DMS53 (cell line): Measurements from ENCODE around the gene ZNF648.
"Not testable (repeated sequence)": the region's sequence is repeated elsewhere in the genome, so short reads cannot be mapped to it uniquely, and the experiment has no call there.

Source experiments
- DNase-seq: peaks from one replicate; lab custom pipeline; 2025; lab: John Stamatoyannopoulos, UW

ZNF648 gene, protein sequence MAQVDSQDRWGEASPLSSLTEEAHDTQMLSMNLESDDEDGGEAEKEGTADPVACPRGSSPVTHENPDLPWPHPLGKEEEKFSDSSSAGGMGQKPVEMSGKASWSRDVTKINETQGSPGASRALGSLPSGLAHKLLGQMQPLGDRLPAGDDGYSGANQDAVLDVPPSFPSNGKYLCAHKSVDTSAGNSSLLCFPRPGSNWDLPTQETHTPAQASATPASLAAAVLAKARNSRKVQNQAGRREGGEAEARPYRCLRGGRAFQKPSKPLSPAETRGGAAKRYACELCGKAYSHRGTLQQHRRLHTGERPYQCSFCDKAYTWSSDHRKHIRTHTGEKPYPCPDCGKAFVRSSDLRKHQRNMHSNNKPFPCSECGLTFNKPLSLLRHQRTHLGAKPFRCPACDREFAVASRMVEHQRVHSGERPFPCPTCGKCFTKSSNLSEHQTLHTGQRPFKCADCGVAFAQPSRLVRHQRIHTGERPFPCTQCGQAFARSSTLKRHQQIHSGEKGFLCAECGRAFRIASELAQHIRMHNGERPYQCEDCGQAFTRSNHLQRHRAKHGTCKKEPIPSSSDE

DNA sequence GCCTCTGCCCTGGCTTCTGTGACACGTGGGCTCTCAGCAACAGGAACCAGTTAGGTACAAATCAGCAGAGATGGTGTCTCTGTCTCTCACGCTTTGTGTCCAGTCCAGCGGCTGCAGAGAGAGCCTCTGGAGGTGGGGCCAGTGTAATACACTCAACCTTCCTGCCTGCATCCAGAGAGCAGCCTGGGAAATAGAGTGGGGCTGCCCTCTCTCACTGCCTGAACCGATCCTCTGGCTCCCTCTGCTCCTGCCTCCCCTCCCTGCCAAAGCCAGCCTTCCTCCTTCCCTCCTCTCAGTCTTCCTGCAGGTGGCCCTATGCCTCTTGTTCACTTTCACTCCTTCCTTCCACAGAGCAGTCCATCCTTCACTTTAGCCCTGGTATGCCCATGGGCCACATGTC, at the start of gene ZNF648:
ZNF648 (minus strand) TSS at position 119 of the 400 bp plus-strand sequence. CDS start 3,702 bp downstream, outside the sequence.
- no peak for DNase-seq

DNA sequence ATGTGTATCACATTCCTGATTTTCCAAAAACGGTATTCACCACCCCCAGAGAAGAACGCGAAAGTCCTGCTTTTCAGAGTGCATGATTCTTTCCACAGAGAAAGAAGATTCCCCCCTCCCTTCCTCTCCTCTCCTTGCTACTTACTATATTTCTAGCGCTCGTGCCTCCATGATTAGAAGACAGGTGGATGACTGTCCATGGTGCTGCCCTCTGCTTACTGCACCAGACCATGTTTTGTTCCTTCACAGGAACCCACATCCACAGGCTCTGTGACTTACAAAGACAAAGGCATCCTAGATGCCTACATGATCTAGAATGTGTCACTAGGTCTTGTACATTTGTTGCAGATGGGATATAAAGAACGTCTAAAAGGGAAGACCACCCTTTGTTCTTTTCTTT, 49.1 kb upstream of the ZNF648 start:
- peak; percentile 22 for DNase-seq

DNA sequence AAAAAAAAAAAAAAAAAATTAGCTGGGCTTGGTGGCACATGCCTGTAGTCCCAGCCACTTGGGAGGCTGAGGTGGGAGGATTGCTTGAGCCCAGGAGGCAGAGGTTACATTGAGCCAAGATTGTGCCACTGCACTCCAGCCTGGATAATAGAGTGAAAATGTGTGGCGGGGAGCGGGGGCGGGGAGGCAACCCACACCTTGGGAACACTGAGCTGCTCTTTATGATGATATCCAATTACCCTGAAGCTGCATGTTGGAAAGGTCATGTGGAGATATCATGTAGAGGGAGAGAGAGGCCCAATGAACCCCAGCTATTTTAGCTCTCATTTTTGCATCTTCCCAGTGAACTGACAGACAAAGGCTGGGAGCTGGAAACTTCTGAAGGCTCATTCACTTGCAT, 48.3 kb upstream of the ZNF648 start:
- no peak for DNase-seq

DNA sequence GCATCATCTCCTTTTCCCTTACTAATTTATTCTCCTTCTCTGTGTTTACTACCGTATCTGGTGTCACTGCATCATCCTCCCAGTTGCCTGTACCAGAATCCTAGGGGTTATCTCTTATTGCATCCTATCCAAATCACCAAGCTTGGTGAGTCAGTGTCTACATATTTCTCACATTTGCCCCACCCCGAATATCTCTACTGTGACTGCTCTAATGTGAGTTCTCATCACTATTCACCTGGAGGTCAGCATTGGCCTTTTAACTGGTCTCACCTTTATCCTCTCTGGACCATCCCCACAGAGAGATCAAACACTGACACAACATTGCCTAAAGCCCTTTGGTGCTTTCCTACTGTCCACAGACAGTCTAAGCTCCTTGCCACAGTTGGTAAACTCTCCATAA, 45.7 kb upstream of the ZNF648 start:
- DNase-seq: no peak

DNA sequence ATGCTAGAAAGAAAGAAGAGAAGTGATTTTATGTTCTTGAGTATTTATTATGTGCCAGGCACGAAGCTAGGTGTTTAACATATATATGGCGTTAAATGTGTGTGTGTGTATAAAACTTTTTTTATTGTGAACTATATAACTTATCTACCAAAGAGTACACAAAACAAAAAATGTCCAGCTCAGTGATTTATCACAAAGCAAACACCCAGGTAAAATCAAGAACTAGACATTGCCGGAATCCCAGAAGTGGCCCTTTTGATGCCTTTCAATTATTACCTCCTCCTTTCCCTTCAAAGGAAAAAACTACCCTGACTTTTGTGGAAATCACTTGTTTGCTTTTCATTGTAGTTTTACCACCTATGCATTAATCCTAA, 40.5 kb upstream of the ZNF648 start:
- DNase-seq: no peak

DNA sequence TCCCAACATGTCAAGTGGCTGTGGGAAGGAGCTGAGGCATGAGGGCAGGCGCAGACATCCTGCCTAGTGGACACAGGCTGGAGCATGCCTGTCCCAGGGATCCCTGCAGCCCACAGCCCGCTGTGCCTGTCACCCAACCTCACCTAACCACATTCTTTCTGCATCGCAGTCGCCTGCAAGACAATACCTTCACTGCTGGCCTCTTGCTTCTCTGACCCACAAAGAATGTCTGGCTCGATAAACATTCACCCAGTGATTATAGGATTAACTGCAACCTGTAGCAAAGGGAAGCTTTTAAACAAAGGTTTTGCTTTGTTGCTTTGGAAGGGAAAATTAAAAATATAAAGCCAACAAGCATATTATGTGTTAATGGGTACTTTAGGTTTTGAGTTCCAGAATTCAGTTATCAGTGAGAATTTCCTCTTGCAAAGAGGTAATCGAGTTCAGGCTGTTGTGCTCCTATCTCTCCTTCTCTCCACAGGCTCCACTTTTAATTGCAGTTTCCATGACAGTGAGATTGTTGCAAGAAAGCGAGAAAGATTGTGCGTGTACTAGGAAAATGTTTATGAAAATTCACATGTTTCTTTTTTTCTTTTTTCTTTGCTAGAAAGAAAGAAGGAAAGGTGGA, 40.0 kb upstream of the ZNF648 start:
- peak; percentile 18 for DNase-seq

DNA sequence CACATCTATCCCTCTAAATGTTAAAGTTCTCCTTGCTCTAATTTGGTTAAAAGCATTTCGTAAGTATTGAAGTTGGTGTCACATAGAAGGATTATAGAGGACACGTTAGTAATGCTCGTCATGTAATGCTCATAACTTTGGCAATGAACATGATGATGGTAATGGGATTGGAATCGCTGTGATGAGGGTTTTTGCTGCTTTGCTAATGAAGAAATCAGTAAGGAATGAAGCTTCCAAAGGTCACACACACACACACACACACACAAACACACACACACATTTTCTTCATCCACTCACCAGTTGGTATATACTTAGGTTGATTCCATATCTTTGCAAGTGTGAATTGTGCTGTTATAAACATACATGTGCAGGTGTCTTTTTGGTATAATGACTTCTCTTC, 36.8 kb upstream of the ZNF648 start:
- DNase-seq: no peak

DNA sequence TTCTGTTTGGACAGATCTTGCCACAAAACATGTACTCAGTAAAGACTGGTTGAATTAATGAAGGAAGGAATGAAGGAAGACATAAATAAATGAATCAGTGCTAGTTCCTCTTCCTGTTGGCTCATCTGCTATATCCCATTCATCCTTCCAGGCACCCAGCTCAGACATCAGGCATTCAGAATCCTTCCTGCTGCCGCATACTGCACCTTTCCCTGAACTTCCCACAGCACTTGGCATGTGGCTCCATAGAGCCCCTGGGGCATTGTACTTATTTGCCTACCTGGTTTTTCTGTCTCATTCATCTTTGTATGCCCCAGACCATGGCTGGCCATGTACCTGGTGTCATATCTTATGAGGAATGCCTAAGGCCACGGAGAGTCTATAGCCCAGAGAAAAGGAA, 34.4 kb upstream of the ZNF648 start:
- DNase-seq: no peak

DNA sequence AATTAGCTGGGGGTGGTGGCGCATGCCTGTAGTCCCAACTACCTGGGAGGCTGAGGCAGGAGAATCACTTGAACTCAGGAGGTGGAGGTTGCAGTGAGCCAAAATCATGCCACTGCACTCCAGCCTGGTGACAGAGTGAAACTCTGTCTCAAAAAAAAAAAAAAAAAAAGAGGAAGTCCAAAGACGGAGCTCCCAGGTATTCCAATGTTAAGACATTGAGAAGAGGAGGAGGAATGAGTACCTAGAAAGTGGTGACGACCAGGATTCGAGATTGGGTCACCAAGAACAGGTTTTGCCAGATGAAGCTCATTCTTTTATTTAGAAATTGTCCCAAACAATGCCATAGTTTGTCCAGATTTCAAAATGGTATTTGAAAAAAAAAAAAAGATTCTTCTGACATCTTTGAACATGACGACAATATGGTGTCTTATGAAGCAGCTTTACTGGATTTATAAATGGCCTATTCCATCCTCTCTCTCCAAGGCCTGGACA, 33.0 kb upstream of the ZNF648 start:
- DNase-seq: not testable (repeated sequence)

DNA sequence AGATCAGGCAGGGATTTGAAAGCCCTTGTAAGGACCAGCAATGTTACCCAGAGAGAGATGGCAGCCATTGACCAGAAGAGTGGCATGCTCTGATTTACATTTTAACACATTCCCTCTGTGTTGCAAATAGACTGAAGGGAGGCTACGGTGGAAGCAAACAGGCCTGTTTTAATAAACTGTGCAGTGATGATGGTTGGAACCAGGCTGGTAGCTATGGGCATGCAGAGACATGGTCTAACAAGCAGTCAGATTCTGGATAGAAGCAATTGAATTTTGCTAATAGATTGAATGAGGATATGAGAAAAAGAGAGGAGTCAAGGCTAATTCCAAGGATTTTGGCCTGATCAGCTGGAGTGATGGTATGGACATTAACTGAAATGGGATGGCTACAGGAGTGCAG, 32.3 kb upstream of the ZNF648 start:
- DNase-seq: no peak

DNA sequence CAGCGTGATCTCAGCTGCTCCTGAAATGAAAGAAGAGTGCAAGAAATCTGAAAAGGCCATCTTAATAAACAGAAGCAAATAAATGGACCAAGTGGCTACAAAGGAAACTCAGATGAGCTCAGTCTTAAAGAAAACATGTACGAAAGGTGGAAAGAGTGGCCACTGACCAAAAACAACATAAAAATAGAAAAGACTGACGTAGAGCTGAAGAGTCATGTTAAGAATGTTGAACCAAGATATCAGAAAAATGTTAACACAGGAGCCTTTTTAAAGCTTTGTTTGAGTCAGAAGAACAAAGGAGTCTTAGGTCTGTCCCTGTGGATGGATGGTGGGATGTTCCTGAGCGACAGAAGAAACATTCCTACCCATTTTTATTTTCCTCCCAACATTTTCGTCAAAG, 30.8 kb upstream of the ZNF648 start:
- DNase-seq: no peak

DNA sequence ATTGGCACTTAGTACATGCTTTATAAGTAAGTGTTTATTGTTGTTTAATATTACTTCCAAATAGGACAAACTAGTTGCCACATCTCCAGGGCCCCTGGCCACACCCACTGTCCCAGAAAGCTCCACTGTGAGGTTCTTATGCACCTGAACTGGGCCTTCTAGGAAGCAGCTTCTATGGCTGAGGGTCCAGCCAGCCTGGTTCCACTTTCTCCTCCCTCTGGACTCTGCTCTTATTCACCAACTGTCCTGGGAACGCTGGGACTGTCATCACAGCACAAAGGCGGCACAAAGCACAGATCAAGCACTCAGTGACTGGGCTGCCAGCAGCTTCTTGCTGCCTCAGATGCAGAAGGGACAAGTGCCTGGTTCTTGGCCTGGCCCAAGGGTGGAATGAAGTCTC, 29.6 kb upstream of the ZNF648 start:
- no peak for DNase-seq

DNA sequence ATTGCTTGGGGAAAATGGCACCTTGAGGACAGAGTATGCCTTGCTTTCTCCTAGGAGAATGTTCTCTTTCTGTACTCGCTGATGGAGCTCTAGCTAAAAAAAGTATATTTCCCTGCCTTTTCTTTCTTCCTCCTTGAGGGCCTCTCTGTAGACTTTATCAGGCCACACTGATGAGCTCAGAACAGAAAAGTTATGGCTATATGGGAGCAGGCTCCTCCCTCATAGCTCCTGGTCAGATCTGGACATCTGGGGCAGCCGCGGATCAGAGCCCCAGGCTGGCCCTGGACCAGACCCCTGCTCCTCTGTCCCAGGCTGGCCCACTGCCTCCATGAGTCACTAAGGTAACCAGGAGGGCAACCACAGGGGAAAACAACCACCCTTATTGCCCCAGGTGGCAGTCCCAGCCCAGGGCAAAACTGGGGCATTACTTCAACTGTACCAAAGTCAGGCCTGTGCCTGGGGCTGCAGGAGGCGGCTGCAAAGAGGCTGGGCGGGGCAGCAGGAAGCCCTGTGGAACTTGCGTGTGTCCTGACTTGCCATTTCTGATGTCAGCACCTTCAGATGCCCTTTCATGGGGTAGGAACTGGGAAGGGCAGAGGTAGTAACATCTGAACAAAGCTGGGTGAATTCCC, 26.3 kb upstream of the ZNF648 start:
- DNase-seq: no peak

DNA sequence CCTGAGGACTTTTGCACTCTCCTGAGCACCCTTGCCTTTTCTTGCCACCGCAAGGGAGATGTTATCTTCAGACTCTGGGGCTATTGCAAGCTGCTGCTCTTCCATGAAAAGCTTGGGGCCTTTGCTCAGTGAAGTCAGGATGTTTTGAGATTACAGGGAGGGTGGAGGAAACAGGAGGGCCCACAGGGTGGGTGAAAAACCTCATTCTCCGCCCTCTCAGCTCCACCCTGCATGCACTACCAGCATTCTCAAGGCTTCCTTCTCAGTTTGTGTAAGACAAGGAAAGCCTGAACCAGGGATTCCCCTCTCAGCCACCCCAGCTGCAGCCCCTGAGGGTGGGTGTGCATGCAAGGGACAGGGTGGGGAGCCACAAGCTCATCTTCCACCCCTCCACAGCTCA, 25.8 kb upstream of the ZNF648 start:
- DNase-seq: no peak

DNA sequence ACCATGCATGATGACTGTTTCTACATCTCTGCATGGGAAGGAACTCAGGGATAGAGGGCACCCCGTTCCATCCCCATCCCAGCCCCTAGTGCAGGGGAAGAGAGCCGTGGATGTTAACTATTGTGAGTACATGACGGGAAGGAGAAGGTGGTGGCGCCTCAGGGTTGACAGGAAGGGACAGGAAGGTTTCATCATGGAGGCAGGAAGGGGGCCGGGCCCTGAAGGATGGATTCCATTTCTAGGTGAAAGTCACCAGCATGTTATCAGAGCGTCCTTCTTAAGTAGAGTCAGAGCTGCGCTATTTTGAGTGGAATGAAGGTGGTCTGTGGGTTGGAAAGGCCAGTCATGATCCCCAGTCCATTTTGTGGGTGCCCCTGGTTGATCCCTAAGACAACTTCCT, 25.1 kb upstream of the ZNF648 start:
- DNase-seq: no peak

DNA sequence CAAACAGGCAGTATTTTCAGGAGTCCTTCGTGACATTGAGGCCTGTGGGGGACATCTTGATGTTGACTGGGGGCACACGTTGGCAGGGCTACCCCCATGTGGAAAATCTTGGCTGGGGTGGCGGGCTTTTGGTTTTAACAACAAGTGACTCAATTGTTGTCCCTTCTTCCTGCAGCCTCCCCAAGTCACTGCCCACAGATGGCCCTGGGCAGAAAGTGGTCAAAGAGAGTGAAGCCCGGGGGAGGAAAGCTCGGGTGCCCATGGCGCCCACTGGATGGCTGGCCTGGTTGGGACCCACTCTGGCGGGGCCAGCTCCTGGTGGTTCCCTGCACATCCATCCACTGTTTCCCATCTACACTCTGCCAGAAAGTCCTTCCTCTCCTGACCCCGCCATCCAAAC, 24.6 kb upstream of the ZNF648 start:
- DNase-seq: no peak

DNA sequence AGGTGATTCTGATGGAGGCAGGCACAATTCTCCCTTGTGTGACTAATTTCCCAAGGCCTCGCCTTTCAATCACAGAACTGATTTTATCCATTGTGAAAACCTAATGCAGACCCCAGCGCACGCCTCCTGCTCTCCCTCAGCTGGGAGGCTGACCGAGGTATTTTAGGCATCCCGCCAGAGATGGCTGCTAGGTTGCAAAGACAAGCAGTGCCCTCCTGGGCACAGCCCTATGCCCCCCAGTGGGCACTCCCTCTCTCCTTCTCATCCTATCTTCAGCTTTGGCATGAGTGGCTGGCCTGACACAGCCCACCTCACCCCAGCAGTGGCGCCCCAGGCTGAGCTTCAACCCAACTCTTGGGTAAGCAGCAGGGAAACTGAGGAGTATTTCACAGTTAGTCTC, 24.2 kb upstream of the ZNF648 start:
- no peak for DNase-seq

DNA sequence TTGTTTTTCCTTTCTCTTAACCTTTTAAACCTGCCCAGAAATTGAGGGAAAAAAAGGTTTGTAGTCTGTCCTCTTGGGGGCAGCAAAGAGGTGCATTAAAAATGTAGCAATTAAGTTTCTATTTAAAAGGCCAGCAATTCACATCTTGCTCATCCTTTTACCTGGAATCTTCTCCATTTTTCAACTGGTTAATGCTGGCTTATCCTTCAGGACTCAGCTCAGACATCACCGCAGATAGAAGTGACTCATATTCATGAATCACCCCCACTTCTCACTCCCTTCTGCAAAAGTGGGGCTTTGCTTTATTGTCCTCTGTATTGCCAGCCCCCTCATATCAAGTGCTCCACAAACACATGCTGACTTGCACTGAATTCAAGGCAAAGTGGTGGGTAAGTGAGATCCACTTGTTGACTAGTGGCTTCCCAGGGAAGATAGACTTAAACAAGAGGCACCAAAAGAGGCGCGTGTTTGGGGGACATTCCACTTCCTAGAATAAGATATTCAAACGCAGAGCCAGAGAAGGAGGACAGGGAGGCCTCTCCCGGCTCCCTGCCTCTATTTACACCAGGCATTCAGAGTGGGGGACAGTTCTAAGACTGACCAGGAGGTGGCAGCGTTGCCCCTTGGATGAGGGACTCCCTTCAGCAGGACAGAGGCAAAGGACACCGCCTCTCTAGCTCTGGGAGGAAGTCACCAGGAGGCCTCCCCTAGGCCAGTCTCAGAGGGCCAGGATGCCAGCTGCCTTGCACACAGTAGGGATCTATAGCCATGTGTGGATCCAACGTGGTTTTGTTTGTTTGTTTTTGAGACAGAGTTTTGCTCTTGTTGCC, 23.2 kb upstream of the ZNF648 start:
- peak; percentile 89 for DNase-seq

DNA sequence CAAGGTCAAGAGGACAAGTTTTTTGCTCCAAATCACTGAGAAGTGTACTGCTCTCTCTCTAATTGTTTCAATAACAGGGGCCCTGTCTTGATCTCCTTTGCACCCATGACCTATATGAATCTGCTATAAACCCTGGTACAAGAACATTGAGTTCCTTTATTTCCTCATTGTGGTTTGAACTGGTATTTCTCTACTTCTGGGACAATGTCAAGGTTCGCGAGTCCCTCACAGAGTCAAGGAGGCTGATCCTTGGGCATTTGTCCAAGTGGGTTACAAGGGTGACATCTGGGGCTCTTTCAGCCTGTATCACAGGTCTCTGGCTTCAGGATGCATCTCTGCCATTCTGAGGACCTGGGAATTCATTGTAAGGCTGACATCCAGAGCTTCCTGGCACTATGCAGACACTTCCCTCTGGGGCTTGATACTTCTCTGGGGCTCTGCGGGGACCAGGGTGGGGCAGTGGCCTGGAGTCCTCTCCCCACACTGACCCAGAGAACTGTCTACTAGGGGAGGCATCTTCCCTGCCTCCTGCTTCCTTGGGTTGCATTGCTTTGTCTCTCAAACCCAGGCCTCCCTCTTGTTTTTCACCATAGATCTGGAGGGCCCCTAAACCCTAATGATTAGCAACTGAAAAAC, 22.5 kb upstream of the ZNF648 start:
- DNase-seq: no peak

DNA sequence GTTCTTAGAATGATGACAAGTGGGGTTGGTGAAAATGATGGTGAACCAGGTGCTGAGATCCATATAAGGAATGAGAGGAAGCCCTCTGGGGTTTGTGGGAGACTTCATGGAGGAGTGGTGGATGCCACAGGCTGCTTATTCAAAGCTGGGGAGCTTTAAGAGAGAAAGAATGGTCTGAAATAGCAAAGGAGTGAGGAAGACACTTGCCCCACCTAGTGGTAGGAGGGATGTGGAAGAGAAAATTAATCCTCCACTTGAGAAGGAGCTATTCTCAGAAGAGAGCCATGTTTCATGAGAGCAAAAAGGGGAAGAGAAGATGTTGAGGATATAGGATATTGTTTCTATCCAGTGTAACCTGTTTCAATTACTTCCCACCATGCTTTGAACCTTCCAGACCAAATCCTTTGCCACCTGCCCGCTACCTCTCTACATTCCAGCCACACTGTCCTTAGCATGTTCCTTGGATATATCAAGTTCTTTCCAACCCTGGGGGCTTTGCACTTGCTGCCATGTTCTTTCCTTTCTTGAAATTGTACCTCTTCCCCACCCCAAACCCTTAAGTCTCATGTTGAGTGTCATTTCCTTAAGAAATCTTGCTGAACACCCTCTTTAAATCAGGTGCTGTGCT, 19.6 kb upstream of the ZNF648 start:
- DNase-seq: peak; percentile 71

DNA sequence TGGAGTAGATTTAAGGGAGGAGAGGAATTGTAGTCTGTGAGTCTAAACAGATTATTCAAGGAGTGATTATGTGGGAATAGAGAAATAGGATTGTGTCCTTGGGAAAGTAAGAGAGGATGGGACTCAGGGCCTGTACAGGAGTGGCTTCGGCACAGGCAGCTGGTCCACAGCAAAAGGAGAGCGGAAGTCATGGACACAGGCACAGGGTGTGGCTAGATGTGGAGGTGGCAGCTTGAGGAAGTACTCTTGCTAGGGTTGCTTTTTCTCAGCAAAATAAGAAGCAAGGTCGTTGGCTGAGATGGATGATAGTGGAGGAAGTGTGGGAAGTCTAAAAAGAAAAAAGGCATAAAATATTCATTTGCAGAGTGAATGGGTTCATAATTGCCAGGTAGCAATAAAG, 18.5 kb upstream of the ZNF648 start:
- DNase-seq: no peak
